Hematopoietic multipotent progenitor cell treated with erythropoietin and hydrocortisone succinate and interleukin-3 and kit ligand, for 8 days (in vitro differentiated cells): ENCODE measurements around the gene ATP1A1.

Experiments used
- DNase-seq: peaks from one replicate; pipeline ENCODE4 v3.0.0-alpha.2; 2015

Gene ATP1A1

GRCh38 chr1:116392717-116393404, 19.8 kb downstream of the ATP1A1 start:
- DNase-seq = no peak

GRCh38 chr1:116393792-116394191, 20.7 kb downstream of the ATP1A1 start:
- no peak for DNase-seq

- no peak for DNase-seq
Measured at GRCh38 chr1:116394270-116394669, 21.2 kb downstream of the ATP1A1 start.

- no peak for DNase-seq
Measured at GRCh38 chr1:116396769-116397168, 23.7 kb downstream of the ATP1A1 start.

- no peak for DNase-seq
Measured at GRCh38 chr1:116397728-116398127, 24.7 kb downstream of the ATP1A1 start.

- no peak for DNase-seq
Measured at GRCh38 chr1:116400780-116401179, 27.7 kb downstream of the ATP1A1 start.

- no peak for DNase-seq
Measured at GRCh38 chr1:116401646-116402176, 28.7 kb downstream of the ATP1A1 start.

GRCh38 chr1:116402333-116402732, 29.3 kb downstream of the ATP1A1 start:
- no peak for DNase-seq

GRCh38 chr1:116403496-116404136, 30.6 kb downstream of the ATP1A1 start:
- DNase-seq = no peak

- no peak for DNase-seq
Measured at GRCh38 chr1:116404699-116405098, 31.7 kb downstream of the ATP1A1 start.

GRCh38 chr1:116405241-116406135, 32.4 kb downstream of the ATP1A1 start:
- DNase-seq = no peak

GRCh38 chr1:116407033-116407432, 34.0 kb downstream of the ATP1A1 start:
- DNase-seq = no peak

GRCh38 chr1:116408193-116408592, 35.1 kb downstream of the ATP1A1 start:
- no peak for DNase-seq

- peak; percentile 85 for DNase-seq
Measured at GRCh38 chr1:116408803-116409720, 36.0 kb downstream of the ATP1A1 start.

GRCh38 chr1:116409751-116410191, 36.7 kb downstream of the ATP1A1 start:
- DNase-seq = no peak

GRCh38 chr1:116411784-116412479, 38.9 kb downstream of the ATP1A1 start:
- no peak for DNase-seq

GRCh38 chr1:116412480-116412798, 39.4 kb downstream of the ATP1A1 start:
- no peak for DNase-seq

- DNase-seq = no peak
Measured at GRCh38 chr1:116412898-116413297, 39.9 kb downstream of the ATP1A1 start.

GRCh38 chr1:116413414-116413813, 40.4 kb downstream of the ATP1A1 start:
- DNase-seq = no peak

GRCh38 chr1:116414364-116414763, 41.3 kb downstream of the ATP1A1 start:
- no peak for DNase-seq

- DNase-seq = no peak
Measured at GRCh38 chr1:116415200-116415698, 42.2 kb downstream of the ATP1A1 start.
